Measurements from ENCODE around the gene NLRP12. TPM values are rescaled to one million over a fixed set of nuclear protein-coding genes. Genes with fewer than 3 reads are reported as not detected.
A peak's percentile ranks its signal among the peaks of the same experiment; 100 is the strongest.
"Not testable (repeated sequence)": the region's sequence is repeated elsewhere in the genome, so short reads cannot be mapped to it uniquely, and the experiment has no call there.

Gene NLRP12
- total RNA-seq (0.42 TPM), polyA plus RNA-seq (0.18 TPM)

GRCh38 chr19:53824134-53824611 is at the start of gene NLRP12:
Gene NLRP12, minus strand, starts transcription at chr19:53824314. Its CDS starts 140 bp downstream, at chr19:53824174.
- H3K27ac ChIP-seq (ENCODE audit: low read depth): no peak within 1 kb of the TSS
- WGBS: 66% methylated on average over 14 of the region's 14 CpGs
- H3K4me3 ChIP-seq (ENCODE audit: low read depth, low read length): no peak within 1 kb of the TSS

GRCh38 chr19:53872762-53873161 is 48.6 kb upstream of the NLRP12 start:
- H3K4me3 ChIP-seq (ENCODE audit: low read depth, low read length): no peak overlapping the region
- WGBS: 67% methylated on average over 6 of the region's 6 CpGs
- no peak overlapping the region for H3K27ac ChIP-seq (ENCODE audit: low read depth)
- peaks cover 2% of the 10 kb centered on the region for H3K36me3 ChIP-seq (ENCODE audit: insufficient read depth)
- no peaks in the 10 kb centered on the region for H3K4me1 ChIP-seq (ENCODE audit: insufficient read depth)
- no peak for DNase-seq (ENCODE audit: extremely low spot score)

More at GRCh38 chr19:53824134-53824611, at the start of gene NLRP12:
- no peaks in the 10 kb centered on the region for H3K36me3 ChIP-seq (ENCODE audit: insufficient read depth)
- H3K4me1 ChIP-seq (ENCODE audit: insufficient read depth): no peaks in the 10 kb centered on the region
- no peak for DNase-seq (ENCODE audit: extremely low spot score)

- 40% methylated on average over 7 of the region's 7 CpGs for WGBS
- Histone ChIP-seq H3K36me3 (ENCODE audit: insufficient read depth) (peaks cover 2% of the 10 kb centered on the region), H3K27ac (ENCODE audit: low read depth) (no peak overlapping the region), H3K4me1 (ENCODE audit: insufficient read depth) (no peaks in the 10 kb centered on the region), H3K4me3 (ENCODE audit: low read depth, low read length) (no peak overlapping the region)
- DNase-seq (ENCODE audit: extremely low spot score): no peak
Measured at GRCh38 chr19:53871454-53871853, 47.3 kb upstream of the NLRP12 start.

GRCh38 chr19:53870485-53870844 is 46.4 kb upstream of the NLRP12 start:
- Histone ChIP-seq H3K4me1 (ENCODE audit: insufficient read depth) (no peaks in the 10 kb centered on the region), H3K36me3 (ENCODE audit: insufficient read depth) (peaks cover 2% of the 10 kb centered on the region), H3K27ac (ENCODE audit: low read depth) (no peak overlapping the region), H3K4me3 (ENCODE audit: low read depth, low read length) (no peak overlapping the region)
- DNase-seq (ENCODE audit: extremely low spot score): no peak
- 20% methylated on average over 5 of the region's 5 CpGs for WGBS

GRCh38 chr19:53869805-53870484 is 45.8 kb upstream of the NLRP12 start:
- Histone ChIP-seq H3K4me3 (ENCODE audit: low read depth, low read length) (peak overlapping the region; percentile 73), H3K27ac (ENCODE audit: low read depth) (peak overlapping the region; percentile 85)
- H3K36me3 ChIP-seq (ENCODE audit: insufficient read depth); DNase-seq (ENCODE audit: extremely low spot score); H3K4me1 ChIP-seq (ENCODE audit: insufficient read depth): not testable (repeated sequence)
- 3% methylated on average over 24 of the region's 24 CpGs for whole genome bisulfite sequencing

- DNase-seq (ENCODE audit: extremely low spot score): peak; percentile 64
- no peaks in the 10 kb centered on the region for H3K4me1 ChIP-seq (ENCODE audit: insufficient read depth)
- WGBS: under 1% methylated on average over 75 of the region's 75 CpGs
- peak overlapping the region; percentile 73 for H3K4me3 ChIP-seq (ENCODE audit: low read depth, low read length)
- H3K36me3 ChIP-seq (ENCODE audit: insufficient read depth): peaks cover 2% of the 10 kb centered on the region
- peak overlapping the region; percentile 90 for H3K27ac ChIP-seq (ENCODE audit: low read depth)
Measured at GRCh38 chr19:53868892-53869804, 45.0 kb upstream of the NLRP12 start.

- Histone ChIP-seq H3K4me1 (ENCODE audit: insufficient read depth) (no peaks in the 10 kb centered on the region), H3K4me3 (ENCODE audit: low read depth, low read length) (peak overlapping the region; percentile 73), H3K36me3 (ENCODE audit: insufficient read depth) (no peaks in the 10 kb centered on the region), H3K27ac (ENCODE audit: low read depth) (peak overlapping the region; percentile 90)
- no peak for DNase-seq (ENCODE audit: extremely low spot score)
- WGBS: under 1% methylated on average over 35 of the region's 37 CpGs
Measured at GRCh38 chr19:53868091-53868891, 44.2 kb upstream of the NLRP12 start.

GRCh38 chr19:53867225-53868090 is 43.3 kb upstream of the NLRP12 start, which contains the start of gene MYADM:
Gene MYADM, plus strand, starts transcription at chr19:53867883. Its CDS starts 5,647 bp downstream, at chr19:53873530.
- Histone ChIP-seq H3K4me3 (ENCODE audit: low read depth, low read length) (peak within 1 kb of the TSS; percentile 73), H3K4me1 (ENCODE audit: insufficient read depth) (no peaks in the 10 kb centered on the region), H3K36me3 (ENCODE audit: insufficient read depth) (no peaks in the 10 kb centered on the region), H3K27ac (ENCODE audit: low read depth) (peak within 1 kb of the TSS; percentile 93)
- WGBS: under 1% methylated on average over 37 of the region's 37 CpGs
- peak; percentile 97 for DNase-seq (ENCODE audit: extremely low spot score)

GRCh38 chr19:53866865-53867224 is 42.7 kb upstream of the NLRP12 start:
- Histone ChIP-seq H3K4me3 (ENCODE audit: low read depth, low read length) (peak overlapping the region; percentile 23), H3K4me1 (ENCODE audit: insufficient read depth) (no peaks in the 10 kb centered on the region), H3K36me3 (ENCODE audit: insufficient read depth) (no peaks in the 10 kb centered on the region), H3K27ac (ENCODE audit: low read depth) (peak overlapping the region; percentile 93)
- DNase-seq (ENCODE audit: extremely low spot score): no peak
- 14% methylated on average over 14 of the region's 14 CpGs for WGBS

GRCh38 chr19:53865918-53866864 is 42.1 kb upstream of the NLRP12 start:
- no peaks in the 10 kb centered on the region for H3K4me1 ChIP-seq (ENCODE audit: insufficient read depth)
- peak overlapping the region; percentile 93 for H3K27ac ChIP-seq (ENCODE audit: low read depth)
- no peak for DNase-seq (ENCODE audit: extremely low spot score)
- H3K36me3 ChIP-seq (ENCODE audit: insufficient read depth): no peaks in the 10 kb centered on the region
- WGBS: 1% methylated on average over 50 of the region's 50 CpGs
- H3K4me3 ChIP-seq (ENCODE audit: low read depth, low read length): peak overlapping the region; percentile 23

- no peaks in the 10 kb centered on the region for H3K4me1 ChIP-seq (ENCODE audit: insufficient read depth)
- H3K4me3 ChIP-seq (ENCODE audit: low read depth, low read length): no peak overlapping the region
- 59% methylated on average over 9 of the region's 9 CpGs for WGBS
- no peak for DNase-seq (ENCODE audit: extremely low spot score)
- no peak overlapping the region for H3K27ac ChIP-seq (ENCODE audit: low read depth)
- H3K36me3 ChIP-seq (ENCODE audit: insufficient read depth): no peaks in the 10 kb centered on the region
Measured at GRCh38 chr19:53865523-53865917, 41.4 kb upstream of the NLRP12 start.
